Immature natural killer cell (primary cell): Measurements from ENCODE around the gene RPS24. TPM values are rescaled to one million over a fixed set of nuclear protein-coding genes. Genes with fewer than 3 reads are reported as not detected.
"Not testable (repeated sequence)": the region's sequence is repeated elsewhere in the genome, so short reads cannot be mapped to it uniquely, and the experiment has no call there.

Experiments used
- DNase-seq, 3 donors: peaks; one replicate each; pipeline ENCODE4 v3.0.0; 2022; ENCODE audit warnings: mixed read lengths in 1 of 3
- H3K27ac Mint-ChIP-seq, 6 donors: one replicate each; pipeline ENCODE4 v1.8.0; 2020; ENCODE audit warnings: mixed read lengths in 6 of 6, mild to moderate bottlenecking in 5 of 6, inconsistent platforms in 4 of 6, moderate library complexity in 3 of 6
- H3K27me3 Mint-ChIP-seq, 3 donors: one replicate each; pipeline ENCODE4 v1.8.0; 2020 to 2021; ENCODE audit warnings: low read depth in 3 of 3, mild to moderate bottlenecking in 3 of 3, mixed read lengths in 3 of 3, moderate library complexity in 3 of 3, inconsistent platforms in 1 of 3
- H3K36me3 Mint-ChIP-seq, 3 donors: one replicate each; pipeline ENCODE4 v1.8.0; 2020; ENCODE audit warnings: mixed read lengths in 3 of 3, inconsistent platforms in 2 of 3, mild to moderate bottlenecking in 2 of 3
- H3K4me1 Mint-ChIP-seq, 2 donors: one replicate each; pipeline ENCODE4 v1.8.0; 2020; ENCODE audit warnings: inconsistent platforms in 2 of 2, mild to moderate bottlenecking in 2 of 2, mixed read lengths in 2 of 2, moderate library complexity in 1 of 2
- H3K4me3 Mint-ChIP-seq, 5 donors: one replicate each; pipeline ENCODE4 v1.8.0; 2020; ENCODE audit warnings: mild to moderate bottlenecking in 5 of 5, mixed read lengths in 5 of 5, inconsistent platforms in 3 of 5, moderate library complexity in 3 of 5
- H3K9me3 Mint-ChIP-seq, 6 donors: one replicate each; pipeline ENCODE4 v1.8.0; 2020; ENCODE audit warnings: mild to moderate bottlenecking in 6 of 6, mixed read lengths in 6 of 6, inconsistent platforms in 4 of 6, moderate library complexity in 3 of 6
- polyA plus RNA-seq, 3 donors: library from polyadenylated mRNA; unstranded; fragments of 300-500 nt; fragmentation: Illumina TruSeq; gene quantifications; one replicate each; pipeline ENCODE4 v1.2.3, GENCODE V29; 2021

The RPS24 gene
- polyA plus RNA-seq, 3 donors from 2014 or later = 531 to 1,299 (median 721) TPM

GRCh38 chr10:78070064-78070463 lies 36.4 kb downstream of the RPS24 start:
- not testable (repeated sequence) for DNase-seq, H3K27me3 Mint-ChIP-seq, H3K36me3 Mint-ChIP-seq, H3K27ac Mint-ChIP-seq, H3K9me3 Mint-ChIP-seq, H3K4me3 Mint-ChIP-seq
- peaks cover 3 to 19% of the 10 kb centered on the region in 2 donors for H3K4me1 Mint-ChIP-seq

GRCh38 chr10:78070726-78071125 lies 37.1 kb downstream of the RPS24 start:
- peaks cover under 1 to 14% of the 10 kb centered on the region in 2 donors for H3K4me1 Mint-ChIP-seq
- H3K36me3 Mint-ChIP-seq = peaks cover 0 to 4% (median 0%) of the 10 kb centered on the region in 3 donors
- peaks cover 0 to 3% (median 0%) of the 10 kb centered on the region in 3 donors for H3K27me3 Mint-ChIP-seq
- no peak for DNase-seq
- H3K9me3 Mint-ChIP-seq = no peaks in the 10 kb centered on the region
- no peak overlapping the region for H3K27ac Mint-ChIP-seq
- no peak overlapping the region for H3K4me3 Mint-ChIP-seq

- peaks cover 0 to 3% (median 0%) of the 10 kb centered on the region in 3 donors for H3K27me3 Mint-ChIP-seq
- DNase-seq = no peak
- no peaks in the 10 kb centered on the region for H3K9me3 Mint-ChIP-seq
- peaks cover 0 to 9% of the 10 kb centered on the region in 2 donors for H3K4me1 Mint-ChIP-seq
- H3K4me3 Mint-ChIP-seq = no peak overlapping the region
- H3K36me3 Mint-ChIP-seq = peaks cover 0 to 4% (median 0%) of the 10 kb centered on the region in 3 donors
- H3K27ac Mint-ChIP-seq = no peak overlapping the region
Measured at GRCh38 chr10:78071140-78071856, 37.6 kb downstream of the RPS24 start.

- peaks cover 0 to 3% (median 0%) of the 10 kb centered on the region in 3 donors for H3K27me3 Mint-ChIP-seq
- peaks cover 0 to 3% of the 10 kb centered on the region in 2 donors for H3K4me1 Mint-ChIP-seq
- no peak for DNase-seq
- no peak overlapping the region for H3K27ac Mint-ChIP-seq
- no peak overlapping the region for H3K4me3 Mint-ChIP-seq
- H3K36me3 Mint-ChIP-seq = peaks cover 0 to 4% (median 0%) of the 10 kb centered on the region in 3 donors
- H3K9me3 Mint-ChIP-seq = no peaks in the 10 kb centered on the region
Measured at GRCh38 chr10:78071857-78072179, 38.2 kb downstream of the RPS24 start.

GRCh38 chr10:78072504-78072903 lies 38.8 kb downstream of the RPS24 start:
- Mint-ChIP-seq H3K36me3 (peaks cover 0 to 4% (median 0%) of the 10 kb centered on the region in 3 donors), H3K9me3 (no peaks in the 10 kb centered on the region), H3K4me1 (no peaks in the 10 kb centered on the region), H3K27ac (peak overlapping the region in 1 of 6 donors; percentile 11), H3K27me3 (peaks cover 0 to 3% (median 3%) of the 10 kb centered on the region in 3 donors), H3K4me3 (no peak overlapping the region)
- no peak for DNase-seq

- H3K9me3 Mint-ChIP-seq, H3K27ac Mint-ChIP-seq, H3K27me3 Mint-ChIP-seq, H3K4me3 Mint-ChIP-seq, H3K36me3 Mint-ChIP-seq, H3K4me1 Mint-ChIP-seq, DNase-seq: not testable (repeated sequence)
Measured at GRCh38 chr10:78075806-78076205, 42.1 kb downstream of the RPS24 start.

GRCh38 chr10:78078539-78079330 lies 45.1 kb downstream of the RPS24 start:
- Mint-ChIP-seq H3K4me3 (no peak overlapping the region), H3K9me3 (no peaks in the 10 kb centered on the region), H3K4me1 (no peaks in the 10 kb centered on the region), H3K27ac (no peak overlapping the region), H3K27me3 (peaks cover 0 to 6% (median 0%) of the 10 kb centered on the region in 3 donors), H3K36me3 (peaks cover 0 to 4% (median 0%) of the 10 kb centered on the region in 3 donors)
- no peak for DNase-seq

- no peaks in the 10 kb centered on the region for H3K4me1 Mint-ChIP-seq
- H3K9me3 Mint-ChIP-seq = no peaks in the 10 kb centered on the region
- H3K27me3 Mint-ChIP-seq = peaks cover 0 to 6% (median 0%) of the 10 kb centered on the region in 3 donors
- H3K36me3 Mint-ChIP-seq = peaks cover 0 to 3% (median 0%) of the 10 kb centered on the region in 3 donors
- H3K27ac Mint-ChIP-seq = no peak overlapping the region
- no peak for DNase-seq
- no peak overlapping the region for H3K4me3 Mint-ChIP-seq
Measured at GRCh38 chr10:78079411-78079810, 45.7 kb downstream of the RPS24 start.

GRCh38 chr10:78081292-78081691 lies 47.6 kb downstream of the RPS24 start:
- Mint-ChIP-seq H3K27me3 (peaks cover 0 to 6% (median 2%) of the 10 kb centered on the region in 3 donors), H3K4me3 (no peak overlapping the region), H3K36me3 (peaks cover 0 to 3% (median 0%) of the 10 kb centered on the region in 3 donors), H3K9me3 (no peaks in the 10 kb centered on the region), H3K4me1 (no peaks in the 10 kb centered on the region), H3K27ac (no peak overlapping the region)
- DNase-seq = no peak

- Mint-ChIP-seq H3K9me3 (no peaks in the 10 kb centered on the region), H3K4me1 (no peaks in the 10 kb centered on the region), H3K36me3 (peaks cover 0 to 4% (median 3%) of the 10 kb centered on the region in 3 donors), H3K27me3 (peaks cover 1 to 3% (median 2%) of the 10 kb centered on the region in 3 donors), H3K4me3 (no peak overlapping the region), H3K27ac (no peak overlapping the region)
- DNase-seq = no peak
Measured at GRCh38 chr10:78082636-78083035, 49.0 kb downstream of the RPS24 start.

Other genes with a start within 250 kb of the RPS24 start
- gene DLG5, start 107.1 kb upstream of the RPS24 start, polyA plus RNA-seq = 1 to 10 TPM; 1.6 to 3.7 (median 1.9) TPM
- gene POLR3A, start 4.3 kb upstream of the RPS24 start, polyA plus RNA-seq = 10 to 100 TPM in 1 of 3 donors, 1 to 10 TPM in 2; 3.4 to 13.5 (median 5.8) TPM